ENCODE results near the gene NR1D1. TPM values are rescaled to one million over a fixed set of nuclear protein-coding genes. Genes with fewer than 3 reads are reported as not detected.

Gene NR1D1
- total RNA-seq, 2 donors from 2014 or later, result 2.3 to 5.9 TPM

- Histone ChIP-seq H3K9me3 (no peaks in the 10 kb centered on the region), H3K27me3 (no peaks in the 10 kb centered on the region), H3K36me3 (replicated peaks in 1 of 2; ENCODE audit: insufficient read depth in 1 of 2, low read depth in 2 of 2) (no peaks in the 10 kb centered on the region), H3K4me3 (no peak overlapping the region), H3K27ac (peak overlapping the region; percentile 90 to 98 (median 98)), H3K4me1 (peaks cover 90% of the 10 kb centered on the region)
- 7% methylated on average over 8 of the region's 8 CpGs for WGBS, 2 donors
- TF ChIP-seq, protein P1, sequence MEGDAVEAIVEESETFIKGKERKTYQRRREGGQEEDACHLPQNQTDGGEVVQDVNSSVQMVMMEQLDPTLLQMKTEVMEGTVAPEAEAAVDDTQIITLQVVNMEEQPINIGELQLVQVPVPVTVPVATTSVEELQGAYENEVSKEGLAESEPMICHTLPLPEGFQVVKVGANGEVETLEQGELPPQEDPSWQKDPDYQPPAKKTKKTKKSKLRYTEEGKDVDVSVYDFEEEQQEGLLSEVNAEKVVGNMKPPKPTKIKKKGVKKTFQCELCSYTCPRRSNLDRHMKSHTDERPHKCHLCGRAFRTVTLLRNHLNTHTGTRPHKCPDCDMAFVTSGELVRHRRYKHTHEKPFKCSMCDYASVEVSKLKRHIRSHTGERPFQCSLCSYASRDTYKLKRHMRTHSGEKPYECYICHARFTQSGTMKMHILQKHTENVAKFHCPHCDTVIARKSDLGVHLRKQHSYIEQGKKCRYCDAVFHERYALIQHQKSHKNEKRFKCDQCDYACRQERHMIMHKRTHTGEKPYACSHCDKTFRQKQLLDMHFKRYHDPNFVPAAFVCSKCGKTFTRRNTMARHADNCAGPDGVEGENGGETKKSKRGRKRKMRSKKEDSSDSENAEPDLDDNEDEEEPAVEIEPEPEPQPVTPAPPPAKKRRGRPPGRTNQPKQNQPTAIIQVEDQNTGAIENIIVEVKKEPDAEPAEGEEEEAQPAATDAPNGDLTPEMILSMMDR (IDR thresholded peaks at IDR 0.05), result no peak
- TF ChIP-seq POLR2A (IDR thresholded peaks at IDR 0.05), result no peak
- intact Hi-C loops (cut with DNase I), result no loop called here
- no peak for ATAC-seq
- DNase-seq, result peak in 3 of 4 donors; percentile 65 to 71 (median 70)
These were observed 29.6 kb downstream of the NR1D1 start for GRCh38 chr17:40070709-40071312.

DNA sequence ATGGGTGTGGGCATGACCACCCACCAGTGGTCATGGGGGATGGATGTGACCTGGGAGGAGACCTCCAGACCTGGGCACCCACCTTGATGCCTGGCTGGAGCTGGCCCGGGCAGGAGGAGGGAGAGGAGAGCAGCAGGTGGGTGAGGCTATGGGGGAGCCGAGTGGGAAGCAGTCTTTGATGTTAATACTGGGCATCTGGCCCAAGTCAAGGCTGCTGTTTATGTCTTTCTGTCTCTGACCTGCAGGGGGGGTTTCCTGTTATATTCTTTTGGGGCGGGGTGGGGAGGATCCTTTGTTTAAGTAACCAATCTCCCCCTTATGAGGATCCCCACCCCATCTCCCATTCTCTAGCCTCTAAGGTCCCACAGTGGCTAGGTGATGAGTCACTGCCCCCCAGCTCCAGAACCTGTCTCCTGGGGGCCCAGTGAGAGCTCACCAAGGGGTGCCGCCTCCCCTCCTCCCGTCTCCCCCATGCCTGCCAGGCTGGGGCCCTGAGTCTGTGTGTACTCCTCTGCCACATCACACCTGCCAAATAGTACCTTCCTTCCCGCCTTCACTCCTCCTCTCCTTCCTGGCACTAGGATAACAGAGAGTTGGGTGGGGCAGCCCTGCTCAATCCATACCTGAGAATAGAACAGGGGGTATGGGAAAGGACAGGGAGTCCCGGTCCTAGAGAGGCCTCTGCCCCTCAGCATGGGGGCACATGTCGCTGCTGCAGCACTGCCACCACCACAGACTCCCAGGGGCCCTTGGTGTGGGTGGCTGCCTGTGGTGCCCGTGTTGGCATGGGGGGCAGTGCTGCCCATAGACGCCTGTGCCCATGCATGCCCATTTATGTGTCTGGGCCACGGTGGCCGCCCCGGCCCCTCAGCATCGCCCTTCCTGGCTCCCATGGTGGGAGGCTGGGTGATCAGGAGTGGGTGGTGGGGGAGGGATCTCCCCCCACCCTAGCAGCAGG lies 30.4 kb downstream of the NR1D1 start:
- intact Hi-C loops (cut with DNase I), result no loop called here
- no peaks in the 10 kb centered on the region for H3K36me3 ChIP-seq (replicated peaks in 1 of 2; ENCODE audit: insufficient read depth in 1 of 2, low read depth in 2 of 2)
- peaks cover 90% of the 10 kb centered on the region for H3K4me1 ChIP-seq
- no peaks in the 10 kb centered on the region for H3K9me3 ChIP-seq
- no peaks in the 10 kb centered on the region for H3K27me3 ChIP-seq
- no peak for ATAC-seq
- 9 to 12% methylated on average over 9 to 14 of the region's 14 CpGs for WGBS, 2 donors
- TF ChIP-seq, protein P1 (IDR thresholded peaks at IDR 0.05), result peak in 4 of 7 experiments; percentile 12 to 30 (median 26)
- TF ChIP-seq POLR2A (IDR thresholded peaks at IDR 0.05), result peak in 2 of 3 donors; percentile 27 to 31
- no peak overlapping the region for H3K4me3 ChIP-seq
- H3K27ac ChIP-seq, result peak overlapping the region; percentile 90 to 98 (median 98)
- peak in 3 of 4 donors; percentile 63 to 79 (median 68) for DNase-seq

DNA sequence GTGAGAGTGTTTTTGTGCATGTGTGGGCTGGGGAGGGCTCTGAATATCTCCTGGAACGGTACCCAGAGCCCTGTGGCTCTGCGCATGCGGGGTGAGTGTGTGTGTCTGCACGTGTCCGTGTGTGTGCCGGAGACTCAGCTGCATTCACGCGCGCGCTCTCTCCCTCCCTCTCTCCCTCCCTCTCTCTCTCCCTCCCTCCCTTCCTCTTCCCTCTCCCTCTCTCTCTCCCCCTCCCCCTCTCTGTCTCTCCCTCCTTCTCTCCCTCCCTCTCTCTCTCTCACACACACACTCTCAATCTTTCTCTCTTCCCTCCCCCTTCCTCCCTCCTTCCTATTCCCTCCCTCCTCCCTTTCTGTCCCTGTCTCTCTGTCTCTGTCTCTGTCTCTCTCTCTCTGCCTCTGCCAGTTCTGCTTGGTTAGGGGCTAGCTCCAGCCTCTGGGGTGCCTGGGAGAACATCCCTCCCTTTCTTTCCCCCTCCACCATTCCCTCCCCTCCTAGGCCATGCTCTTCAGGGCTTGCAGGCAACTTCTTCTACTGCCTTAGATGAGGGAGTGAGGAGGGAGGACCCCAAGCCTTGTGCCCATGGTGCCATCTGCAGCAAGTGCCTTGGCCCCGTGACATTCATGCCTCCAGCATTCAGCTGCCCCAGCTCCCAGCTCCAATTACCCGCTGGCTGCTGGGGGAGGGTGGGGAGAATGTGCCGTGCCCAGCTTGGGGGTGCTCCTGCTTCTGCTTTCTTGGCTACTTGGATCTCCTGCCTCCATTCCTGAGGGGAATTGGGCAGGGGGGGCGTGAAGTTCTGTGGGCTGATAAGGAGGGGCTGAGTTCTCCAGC lies 31.3 kb downstream of the NR1D1 start:
- Histone ChIP-seq H3K4me3 (no peak overlapping the region), H3K9me3 (no peaks in the 10 kb centered on the region), H3K36me3 (replicated peaks in 1 of 2; ENCODE audit: insufficient read depth in 1 of 2, low read depth in 2 of 2) (no peaks in the 10 kb centered on the region), H3K27ac (peak overlapping the region; percentile 90 to 98 (median 98)), H3K27me3 (no peaks in the 10 kb centered on the region), H3K4me1 (peaks cover 90% of the 10 kb centered on the region)
- WGBS, 2 donors, result 1 to 2% methylated on average over 11 to 14 of the region's 14 CpGs
- intact Hi-C loops (cut with DNase I), result no loop called here
- DNase-seq (peak; percentile 85 to 95 (median 94)), ATAC-seq (peak; percentile 49)
- TF ChIP-seq, protein P1 (IDR thresholded peaks at IDR 0.05), result peak in 1 of 7 experiments; percentile 16
- peak in 2 of 3 donors; percentile 30 to 38 for TF ChIP-seq POLR2A (IDR thresholded peaks at IDR 0.05)

GRCh38 chr17:40068584-40068916 lies 31.8 kb downstream of the NR1D1 start:
- DNase-seq (no peak), ATAC-seq (no peak)
- WGBS, 2 donors, result 4 to 20% methylated on average over 5 of the region's 5 CpGs
- TF ChIP-seq, protein P1 (IDR thresholded peaks at IDR 0.05), result no peak
- no peak for TF ChIP-seq POLR2A (IDR thresholded peaks at IDR 0.05)
- intact Hi-C loops (cut with DNase I), result no loop called here
- H3K36me3 ChIP-seq (replicated peaks in 1 of 2; ENCODE audit: insufficient read depth in 1 of 2, low read depth in 2 of 2), result no peaks in the 10 kb centered on the region
- no peak overlapping the region for H3K4me3 ChIP-seq
- no peaks in the 10 kb centered on the region for H3K27me3 ChIP-seq
- H3K27ac ChIP-seq, result peak overlapping the region; percentile 90 to 98 (median 98)
- no peaks in the 10 kb centered on the region for H3K9me3 ChIP-seq
- peaks cover 90% of the 10 kb centered on the region for H3K4me1 ChIP-seq

All from body of pancreas (tissue), 4 donors.